HL-60 (cell line): ENCODE measurements around the gene TIMP2.
A peak's percentile ranks its signal among the peaks of the same experiment; 100 is the strongest.

Experiments used
- DNase-seq, 2 experiments: peaks; one replicate each; pipeline ENCODE4 v3.0.0-alpha.2; 2010 to 2020; ENCODE audit warnings: low read depth in 1 of 2, low spot score in 1 of 2
- H3K27ac ChIP-seq: fragments of 250-450 bp; sonication (Bioruptor Pico); replicated peaks from 2 replicates; pipeline ENCODE4 v1.5.1; 2020; ENCODE audit warnings: mild to moderate bottlenecking, moderate library complexity
- H3K27me3 ChIP-seq: fragments of 250-450 bp; sonication (Bioruptor Pico); 2 replicates; pipeline ENCODE4 v1.5.1; 2021; ENCODE audit warnings: mild to moderate bottlenecking, moderate library complexity; ENCODE audit not compliant: insufficient read depth, poor library complexity, severe bottlenecking
- H3K4me3 ChIP-seq: replicated peaks from 2 replicates; pipeline ENCODE4 v1.5.1; 2011; ENCODE audit warnings: mild to moderate bottlenecking, control low read depth, low read length; ENCODE audit not compliant: insufficient read depth
- CTCF ChIP-seq: IDR thresholded peaks from one replicate; pipeline ENCODE4 v1.5.1; 2011; ENCODE audit warnings: low read length, control low read depth, inconsistent platforms; ENCODE audit not compliant: insufficient read depth
- GABPA ChIP-seq: IDR thresholded peaks from 2 replicates; pipeline ENCODE4 v1.6.1; 2012; ENCODE audit warnings: low read depth
- POLR2AphosphoS5 ChIP-seq: IDR thresholded peaks from 2 replicates; pipeline ENCODE4 v1.6.1; 2012; ENCODE audit warnings: low read depth
- REST ChIP-seq: IDR thresholded peaks from 2 replicates; pipeline ENCODE4 v1.6.1; 2012; ENCODE audit warnings: low read depth; ENCODE audit not compliant: insufficient replicate concordance
- SPI1 ChIP-seq: IDR thresholded peaks from 2 replicates; pipeline ENCODE4 v1.6.1; 2012; ENCODE audit warnings: low read depth, mild to moderate bottlenecking, borderline replicate concordance

Gene TIMP2

GRCh38 chr17:78839762-78840529 is 85.2 kb downstream of the TIMP2 start:
- H3K4me3 ChIP-seq, result peak overlapping the region; percentile 93
- H3K27me3 ChIP-seq, result no peaks in the 10 kb centered on the region
- DNase-seq, result peak in 1 of 2 experiments; percentile 29
- H3K27ac ChIP-seq, result peak overlapping the region; percentile 93
- TF ChIP-seq SPI1, result no peak
- peak; percentile 38; the same call in 1 of the 2 replicates for TF ChIP-seq POLR2AphosphoS5

GRCh38 chr17:78839235-78839761 is 85.9 kb downstream of the TIMP2 start:
- H3K27ac ChIP-seq, result peak overlapping the region; percentile 93
- no peak for DNase-seq
- H3K27me3 ChIP-seq, result no peaks in the 10 kb centered on the region
- no peak for TF ChIP-seq SPI1
- TF ChIP-seq GABPA, result no peak
- TF ChIP-seq CTCF, result no peak
- TF ChIP-seq POLR2AphosphoS5, result no peak
- H3K4me3 ChIP-seq, result peak overlapping the region; percentile 93

- Histone ChIP-seq H3K27ac (no peak overlapping the region), H3K27me3 (no peaks in the 10 kb centered on the region), H3K4me3 (peak overlapping the region; percentile 5; the same call in 1 of the 2 replicates)
- TF ChIP-seq REST (no peak), GABPA (no peak), POLR2AphosphoS5 (no peak), SPI1 (no peak), CTCF (no peak)
- no peak for DNase-seq
Observed at GRCh38 chr17:78838574-78839005, 86.6 kb downstream of the TIMP2 start.

GRCh38 chr17:78836420-78837021 is 88.7 kb downstream of the TIMP2 start:
- Histone ChIP-seq H3K4me3 (no peak overlapping the region), H3K27me3 (no peaks in the 10 kb centered on the region), H3K27ac (no peak overlapping the region)
- TF ChIP-seq POLR2AphosphoS5 (no peak), CTCF (no peak), SPI1 (no peak), REST (no peak), GABPA (no peak)
- no peak for DNase-seq
